Hematopoietic multipotent progenitor cell treated with erythropoietin and hydrocortisone succinate and interleukin-3 and kit ligand, for 8 days (in vitro differentiated cells): ENCODE measurements around the gene ADAT3.
A peak's percentile ranks its signal among the peaks of the same experiment; 100 is the strongest.

Experiments
- DNase-seq: peaks from one replicate; pipeline ENCODE4 v3.0.0-alpha.2; 2015

Gene ADAT3

DNA sequence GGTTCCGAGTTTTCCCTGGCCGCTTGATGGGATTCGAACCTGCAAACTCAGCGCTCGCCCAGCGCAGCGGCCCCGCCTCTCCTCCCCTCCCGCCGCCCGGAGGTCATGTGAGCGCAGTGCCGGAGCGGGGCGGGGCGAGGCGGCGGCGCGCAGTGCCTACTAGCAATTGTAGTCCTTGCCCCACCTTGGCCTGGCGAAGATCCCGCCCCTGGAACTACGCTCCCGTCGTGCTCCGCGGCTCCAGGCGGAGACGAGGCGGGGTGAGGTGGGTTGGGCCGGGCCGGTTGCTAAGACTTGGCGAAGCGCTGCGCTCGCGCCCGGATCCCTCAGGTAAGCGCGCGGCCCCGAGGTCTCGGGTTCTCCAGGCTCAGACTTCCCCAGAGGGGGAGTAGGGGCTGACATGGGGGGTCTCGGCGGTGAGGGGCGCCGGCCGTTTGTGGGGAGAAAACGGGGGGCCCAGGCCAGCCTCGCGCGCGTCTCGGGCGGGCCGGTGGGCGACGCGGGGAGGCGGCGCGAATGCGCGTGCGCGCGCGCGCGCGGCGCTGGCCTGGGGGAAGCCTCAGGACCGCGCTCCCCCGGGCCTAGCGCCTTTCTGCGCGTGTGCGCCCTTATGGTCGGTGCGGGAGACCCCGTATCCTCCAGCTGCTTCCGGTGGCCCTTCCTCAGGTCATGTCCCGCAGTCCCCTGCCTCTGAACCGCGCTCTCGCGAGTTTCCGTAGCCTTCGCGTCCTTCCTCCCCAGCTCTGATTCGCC is at the start of gene ADAT3, which contains the start of gene SCAMP4:
ADAT3 (plus strand) TSS at position 290 of the 753 bp plus-strand sequence. CDS start 6,649 bp downstream, outside the sequence.
SCAMP4 (plus strand) TSS at position 290 of the 753 bp plus-strand sequence. CDS start 9,621 bp downstream, outside the sequence.
- DNase-seq: peak; percentile 99

DNA sequence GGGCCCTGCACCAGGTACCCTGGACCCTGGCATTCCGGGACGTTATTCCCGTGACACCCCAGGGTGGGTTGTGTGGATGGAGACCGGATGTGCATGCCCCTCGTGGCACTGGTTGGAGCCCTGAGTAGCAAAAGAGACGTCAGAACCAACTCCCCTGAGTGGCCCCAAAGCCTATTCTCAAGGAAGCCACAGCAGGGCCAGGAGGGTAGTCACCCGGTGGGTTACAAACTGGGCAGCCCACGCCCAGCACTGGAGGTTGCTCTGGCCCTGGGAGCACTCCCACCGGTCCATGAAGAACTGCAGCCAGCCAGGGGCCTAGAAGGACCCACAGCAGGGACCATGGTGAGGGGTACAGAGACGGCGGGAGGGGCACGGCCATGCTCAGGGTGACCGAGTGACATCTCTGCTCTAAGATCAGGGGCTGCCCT is 49.4 kb upstream of the ADAT3 start:
- DNase-seq: peak; percentile 64

DNA sequence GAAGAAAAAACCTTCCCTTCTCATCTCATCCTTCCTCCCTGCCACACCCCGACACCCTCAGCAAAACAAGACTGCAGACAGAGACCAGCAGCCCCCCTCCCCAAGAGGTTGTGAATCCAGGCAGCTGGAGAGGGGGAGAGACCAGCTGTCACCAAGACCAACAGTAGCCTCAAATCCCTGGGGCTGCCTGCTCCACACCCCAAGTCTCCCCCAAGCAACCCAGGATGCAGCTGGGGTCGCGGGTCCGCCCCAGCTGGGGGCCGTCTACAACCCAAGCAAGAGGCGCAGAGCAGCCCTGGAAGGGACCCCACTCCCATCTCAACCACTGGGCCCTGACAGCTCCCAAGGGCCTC is 48.9 kb upstream of the ADAT3 start:
- DNase-seq: no peak

DNA sequence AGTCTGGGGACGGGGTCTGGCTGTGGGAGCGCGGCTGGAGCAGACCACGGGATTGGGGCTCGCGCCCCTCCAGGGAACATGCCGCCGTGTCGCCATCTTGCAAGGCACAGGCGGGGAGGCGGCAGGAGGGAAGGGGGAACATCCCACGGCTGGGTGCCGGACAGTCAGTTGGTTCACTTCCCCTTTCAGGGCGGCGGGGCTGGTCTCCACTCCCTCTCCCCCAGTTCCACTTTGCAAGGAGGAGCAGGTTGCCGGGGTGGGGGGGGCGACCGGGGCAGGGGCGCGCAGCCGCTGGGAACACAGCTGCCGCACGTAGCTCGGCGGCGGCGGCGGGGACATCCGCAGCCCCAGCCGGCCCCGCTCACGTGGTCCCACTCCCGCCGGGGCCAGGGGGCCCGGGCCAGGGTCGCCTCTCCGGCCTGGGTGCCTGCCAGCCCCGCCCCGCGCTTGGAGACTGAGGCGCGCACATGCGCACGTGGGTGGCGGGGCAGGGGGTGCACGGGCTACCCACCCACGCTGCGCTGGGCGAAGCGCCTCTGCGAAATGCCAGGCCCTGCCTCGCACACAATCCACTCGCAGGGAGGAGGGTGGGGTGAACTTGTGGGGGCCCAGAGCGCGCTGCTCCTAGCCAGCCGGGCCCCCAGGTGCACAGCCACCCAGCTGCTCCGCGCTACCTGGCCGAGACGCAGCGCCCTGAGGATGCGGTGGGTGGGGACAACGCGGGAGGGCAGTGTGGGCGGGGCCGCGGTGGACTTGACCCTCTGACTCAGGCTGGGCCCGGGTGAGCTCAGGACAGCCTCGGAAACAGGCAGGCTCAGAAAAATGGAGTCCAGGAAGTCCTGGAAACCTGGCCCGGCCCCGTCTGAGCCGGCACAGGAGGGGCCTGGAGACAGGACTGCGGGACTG is 48.2 kb upstream of the ADAT3 start:
- peak; percentile 75 for DNase-seq

DNA sequence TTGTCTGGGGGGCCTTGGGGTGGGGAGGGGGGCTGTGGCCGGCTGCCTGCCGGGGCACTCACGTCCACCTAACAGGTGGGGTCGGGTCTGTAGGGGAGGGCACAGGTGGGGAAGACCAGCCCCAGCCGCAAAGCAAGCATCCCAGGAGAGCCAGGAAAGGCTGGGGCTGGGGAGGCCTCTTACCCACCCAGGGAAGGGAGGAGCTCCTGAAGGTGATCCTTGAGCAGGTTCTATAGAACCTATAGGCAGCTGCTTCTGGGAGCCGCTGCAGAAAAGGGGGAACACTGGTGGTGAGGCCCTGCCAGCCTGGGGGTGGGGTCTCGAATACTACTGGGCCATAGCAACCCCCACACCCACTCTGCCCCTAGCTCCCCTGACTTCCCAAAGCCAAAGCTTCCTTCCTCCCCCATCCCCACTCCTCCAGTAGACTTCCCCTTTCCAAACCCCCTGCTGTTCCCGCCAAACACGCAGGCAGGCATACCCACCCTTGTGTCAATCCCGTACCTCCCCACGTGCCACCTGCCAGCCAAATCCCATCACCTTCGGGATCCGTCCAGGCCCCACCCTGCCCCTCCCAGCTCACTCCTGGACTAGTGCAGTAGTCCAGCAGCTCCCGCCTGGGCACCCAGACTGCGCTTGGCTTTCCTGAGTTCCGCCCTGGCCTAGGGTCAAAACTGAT is 47.4 kb upstream of the ADAT3 start:
- no peak for DNase-seq

DNA sequence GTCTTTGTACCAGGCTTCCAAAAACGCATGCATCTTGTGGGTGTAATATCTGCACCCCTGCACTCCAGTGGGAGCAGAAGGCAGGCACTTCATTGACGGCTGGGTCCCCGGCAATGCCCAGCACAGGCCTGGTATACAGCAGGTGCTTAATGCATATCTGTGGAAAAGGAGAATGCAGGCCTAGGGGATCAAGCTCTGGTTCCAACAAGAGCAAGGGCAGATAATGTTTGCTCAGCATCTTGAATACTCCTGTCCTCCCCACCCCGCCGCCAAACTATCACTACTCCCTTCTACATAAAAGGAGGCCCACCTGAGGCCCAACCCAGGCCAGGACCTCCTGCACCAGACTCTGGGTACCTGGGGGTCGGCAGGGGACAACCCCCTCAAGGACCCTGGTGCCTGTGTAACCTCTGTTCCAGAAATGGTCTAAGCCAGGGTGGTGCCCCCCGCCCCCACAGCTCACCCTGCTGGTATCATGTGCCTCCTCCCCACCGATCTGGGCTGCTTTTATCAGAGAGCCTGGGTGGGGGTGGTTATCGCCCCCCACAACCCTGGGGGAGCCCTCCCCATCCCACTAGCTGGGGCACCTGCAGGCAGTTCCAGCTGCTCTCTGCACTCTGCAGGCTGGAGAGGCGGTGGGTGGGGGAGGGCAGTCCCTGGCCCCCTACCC is 46.7 kb upstream of the ADAT3 start:
- DNase-seq: peak; percentile 78

DNA sequence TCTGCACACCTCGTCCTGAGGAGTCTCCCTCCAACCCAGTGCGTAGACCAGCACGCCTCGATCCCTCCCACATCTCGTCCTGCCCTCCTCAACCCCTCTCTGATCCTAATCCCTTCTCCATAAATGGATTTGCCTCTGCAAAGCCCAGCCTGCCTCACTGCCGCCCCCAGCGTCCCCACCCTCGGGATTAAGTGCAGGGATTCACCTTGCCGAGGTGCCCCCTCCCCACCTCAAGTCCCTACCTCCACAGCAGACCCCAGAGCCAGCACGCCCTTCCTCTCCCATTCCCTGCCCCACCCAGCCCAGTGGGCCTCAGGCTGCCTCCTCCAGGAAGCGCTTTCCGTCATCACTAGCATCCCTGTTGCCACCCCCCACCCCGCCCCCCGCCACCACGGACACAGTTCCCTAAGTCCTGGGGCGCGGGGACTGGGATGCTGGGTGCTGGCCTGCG is 45.8 kb upstream of the ADAT3 start:
- DNase-seq: peak; percentile 53

DNA sequence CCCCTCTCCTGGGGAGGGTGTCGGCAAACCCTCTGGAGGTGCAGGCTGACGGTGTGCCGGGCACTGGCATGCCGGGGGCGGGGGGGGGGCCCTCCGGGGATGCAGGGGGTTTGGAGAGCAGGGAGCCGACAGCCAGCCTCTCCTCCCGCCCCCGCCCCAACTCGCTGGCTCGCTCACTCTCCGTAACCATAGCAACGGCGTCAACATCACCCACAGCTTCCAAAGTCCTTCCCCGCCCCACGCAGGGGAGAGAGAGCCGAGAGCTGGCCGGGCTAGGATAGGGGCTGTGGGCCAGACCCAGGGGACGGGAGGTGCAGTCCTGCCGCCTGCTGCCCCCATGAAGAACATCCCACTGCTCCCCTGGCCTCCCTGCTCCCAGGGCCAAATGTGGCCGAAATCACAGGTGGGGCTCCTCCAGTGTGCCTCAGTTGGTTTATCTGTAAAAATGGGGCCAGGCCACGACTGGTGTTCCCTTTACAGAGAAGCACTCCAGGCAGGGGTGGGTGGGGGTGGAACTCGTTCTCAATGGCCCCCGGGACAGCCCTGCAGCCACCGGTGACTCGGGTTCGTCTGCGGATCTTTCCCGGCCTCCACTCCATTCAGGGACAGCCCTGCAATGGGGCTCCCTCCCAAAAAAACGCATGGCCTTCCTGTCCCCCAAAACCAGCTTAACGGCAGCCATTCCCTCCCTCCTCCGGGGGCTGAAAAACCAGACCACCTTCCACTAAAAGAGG is 45.0 kb upstream of the ADAT3 start:
- DNase-seq: peak; percentile 77

DNA sequence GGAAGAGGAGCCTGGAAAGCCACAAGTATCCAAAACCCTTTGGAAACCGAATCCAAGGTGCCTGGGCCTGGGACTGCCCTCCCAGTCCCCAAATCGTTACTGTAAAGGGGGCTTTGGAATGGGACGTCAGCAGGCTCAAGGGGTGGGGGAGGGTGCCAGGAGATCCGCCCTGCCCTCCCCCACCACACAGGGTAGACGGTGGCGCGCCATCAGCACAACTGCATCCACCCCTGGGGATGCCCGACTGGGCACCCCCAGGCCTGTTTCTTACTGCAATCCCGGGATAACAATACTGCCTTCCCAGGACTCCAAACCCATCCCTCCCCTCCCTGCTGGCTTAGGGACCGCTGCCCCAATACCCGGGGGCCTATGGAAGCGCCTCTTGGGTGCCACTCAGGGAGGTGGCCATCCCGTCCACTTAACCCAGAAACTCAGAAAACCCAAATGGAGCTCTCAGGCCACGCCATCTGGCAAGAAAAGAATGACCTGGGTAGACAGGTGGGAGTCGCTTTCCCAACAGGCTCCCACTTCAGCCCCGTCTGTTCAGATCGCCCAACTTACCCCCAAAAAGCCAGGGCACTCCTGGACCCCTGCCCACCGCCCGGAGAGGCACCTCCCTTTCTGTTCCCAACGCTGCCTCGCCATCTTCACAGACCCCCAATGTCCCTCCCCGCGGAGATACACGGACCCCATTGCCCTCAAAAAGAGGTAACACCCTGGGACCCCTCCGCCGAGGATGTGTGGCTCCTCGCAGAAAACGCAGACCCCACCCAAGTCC is 44.2 kb upstream of the ADAT3 start:
- DNase-seq: no peak

DNA sequence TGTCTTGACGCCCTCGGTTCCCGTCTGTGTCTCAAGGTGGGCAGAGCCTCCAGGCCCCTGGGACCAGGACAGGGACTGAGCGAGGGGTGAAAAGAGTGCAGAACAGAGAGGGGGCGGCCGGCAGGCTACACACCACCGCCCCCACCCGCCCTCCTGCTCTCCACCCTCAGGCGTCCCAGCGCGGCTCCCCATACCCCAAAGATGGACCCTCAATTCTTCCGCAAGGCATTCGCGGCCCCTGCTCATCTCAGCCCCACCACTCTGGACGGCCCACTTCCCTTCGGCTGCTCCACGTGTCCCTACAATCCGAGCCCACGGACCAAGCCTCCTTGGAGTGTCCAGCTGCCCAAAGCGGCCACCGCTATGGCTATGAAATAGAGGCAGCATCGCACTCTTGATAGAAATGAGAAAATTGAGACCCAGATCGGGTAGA is 43.6 kb upstream of the ADAT3 start:
- no peak for DNase-seq

DNA sequence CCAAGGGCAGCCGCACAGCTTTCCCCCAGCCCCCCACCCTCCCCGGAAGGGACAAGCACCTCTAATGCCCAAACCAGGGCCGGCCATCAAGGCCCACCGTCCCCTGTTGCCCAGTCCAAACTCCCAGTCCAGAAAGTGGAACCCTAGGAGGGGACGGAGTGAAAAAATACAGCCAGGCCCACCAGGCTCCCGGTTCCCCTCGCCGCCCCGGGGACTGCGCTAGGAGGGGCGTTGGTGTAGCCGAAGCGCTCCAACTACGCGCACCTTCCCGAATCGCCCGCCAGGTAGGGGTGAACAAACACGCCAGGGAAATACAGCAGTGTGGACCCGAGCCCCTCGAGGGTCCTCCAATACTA is 43.2 kb upstream of the ADAT3 start:
- no peak for DNase-seq

DNA sequence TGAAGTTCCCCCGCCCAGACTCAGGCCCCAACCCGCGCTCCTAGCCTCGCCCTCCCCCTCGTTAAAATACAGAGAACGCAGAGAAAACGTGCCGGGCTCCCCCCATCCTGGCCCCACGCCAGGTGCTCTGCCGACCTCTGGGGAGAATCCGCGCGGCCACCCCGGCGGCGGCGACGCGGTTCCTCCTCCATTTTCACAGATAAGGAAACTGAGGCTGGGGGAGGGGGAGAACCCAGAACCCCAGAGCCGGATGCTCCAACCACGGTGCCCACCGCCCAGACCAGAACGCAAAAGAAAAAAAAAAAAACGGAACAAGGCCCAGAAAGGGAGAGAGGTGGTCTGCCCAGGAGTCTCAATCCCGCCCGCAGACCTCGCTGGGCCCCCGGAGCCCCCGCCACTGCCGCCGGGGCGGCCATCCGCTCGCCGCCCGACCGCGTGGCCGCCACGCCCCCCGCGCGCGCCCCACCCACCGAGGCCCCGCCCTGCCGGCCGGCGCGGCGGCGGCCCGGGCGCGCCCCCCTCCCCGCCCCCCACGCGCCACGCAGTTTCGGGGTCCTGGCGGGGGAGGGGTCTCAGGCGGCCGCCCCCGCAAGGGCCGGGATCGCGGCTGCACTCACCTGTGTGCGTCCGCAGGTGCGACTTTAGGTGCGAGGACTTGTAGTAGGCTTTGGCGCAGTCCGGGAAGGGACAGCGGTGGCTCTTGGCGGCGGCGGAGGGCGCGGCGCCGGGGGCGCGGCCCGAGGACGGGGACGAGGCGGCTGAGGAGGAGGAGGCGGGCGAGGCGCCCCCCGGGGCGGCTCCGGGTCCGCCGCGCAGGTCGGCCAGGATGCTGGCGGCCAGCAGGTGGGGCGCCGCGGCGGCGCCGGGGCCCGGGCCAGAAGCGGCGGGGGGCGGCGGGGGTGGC is 42.5 kb upstream of the ADAT3 start:
- DNase-seq: peak; percentile 73

DNA sequence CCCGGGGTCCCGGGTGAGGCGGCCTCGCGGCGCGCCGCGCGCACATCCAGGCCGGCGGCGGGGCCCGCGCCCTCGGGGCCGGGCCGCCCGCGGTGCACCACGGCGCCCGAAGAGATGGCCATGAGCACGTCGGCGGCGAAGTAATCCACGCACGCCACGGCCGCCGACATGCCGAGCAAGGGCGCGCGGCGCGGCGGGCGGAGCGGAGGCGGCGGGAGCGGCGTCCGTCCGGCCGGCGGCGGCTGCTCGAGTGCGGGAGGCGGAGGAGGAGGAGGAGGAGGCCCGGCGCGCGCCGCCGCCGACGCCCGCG is 41.9 kb upstream of the ADAT3 start, which contains the start of gene KLF16:
KLF16 (minus strand) TSS at position 252 of the 310 bp plus-strand sequence; CDS start at position 170, 82 bp downstream.
- DNase-seq: no peak

DNA sequence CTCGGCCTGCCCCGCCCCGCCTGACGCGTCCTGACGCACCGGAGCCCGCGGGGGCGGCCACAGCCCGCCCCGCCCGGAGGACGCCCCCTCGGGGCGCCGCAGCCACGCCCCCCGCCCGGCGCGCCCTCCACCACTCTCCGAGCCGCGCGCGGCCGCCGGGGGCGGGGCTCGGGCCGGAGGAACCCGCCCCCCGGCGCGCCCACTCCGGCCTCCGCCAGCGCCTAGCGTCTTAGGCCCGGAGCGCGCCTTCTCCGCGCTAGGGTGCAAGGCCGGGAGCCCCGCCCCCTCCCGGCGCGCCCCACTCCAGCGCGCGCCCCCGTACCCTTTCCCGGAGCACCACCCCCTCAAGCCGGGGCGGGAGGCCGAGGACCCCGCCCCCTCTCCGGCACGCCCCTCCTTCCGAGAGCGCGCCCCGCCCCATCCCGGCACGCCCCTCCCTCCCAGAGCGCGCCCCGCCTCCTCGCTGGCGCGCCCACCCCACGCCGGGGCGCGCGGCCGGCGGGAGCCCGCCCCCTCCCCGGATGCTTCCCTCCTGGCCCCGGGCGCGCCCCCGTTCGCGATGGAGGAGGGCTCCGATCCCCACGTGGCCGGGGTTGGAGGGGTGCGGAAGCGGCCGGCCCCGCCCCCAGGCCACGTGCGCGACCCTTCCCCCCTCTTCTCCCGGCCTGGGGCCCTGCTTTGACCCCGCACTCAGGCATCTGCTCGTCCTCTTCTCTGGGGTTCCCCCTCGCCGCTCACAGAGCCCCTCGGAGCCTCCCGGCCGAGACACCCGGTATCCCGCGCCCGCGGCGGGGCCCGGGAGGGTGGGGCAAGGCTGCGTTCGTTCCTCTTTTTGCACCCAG is 41.3 kb upstream of the ADAT3 start:
- DNase-seq: peak; percentile 92

DNA sequence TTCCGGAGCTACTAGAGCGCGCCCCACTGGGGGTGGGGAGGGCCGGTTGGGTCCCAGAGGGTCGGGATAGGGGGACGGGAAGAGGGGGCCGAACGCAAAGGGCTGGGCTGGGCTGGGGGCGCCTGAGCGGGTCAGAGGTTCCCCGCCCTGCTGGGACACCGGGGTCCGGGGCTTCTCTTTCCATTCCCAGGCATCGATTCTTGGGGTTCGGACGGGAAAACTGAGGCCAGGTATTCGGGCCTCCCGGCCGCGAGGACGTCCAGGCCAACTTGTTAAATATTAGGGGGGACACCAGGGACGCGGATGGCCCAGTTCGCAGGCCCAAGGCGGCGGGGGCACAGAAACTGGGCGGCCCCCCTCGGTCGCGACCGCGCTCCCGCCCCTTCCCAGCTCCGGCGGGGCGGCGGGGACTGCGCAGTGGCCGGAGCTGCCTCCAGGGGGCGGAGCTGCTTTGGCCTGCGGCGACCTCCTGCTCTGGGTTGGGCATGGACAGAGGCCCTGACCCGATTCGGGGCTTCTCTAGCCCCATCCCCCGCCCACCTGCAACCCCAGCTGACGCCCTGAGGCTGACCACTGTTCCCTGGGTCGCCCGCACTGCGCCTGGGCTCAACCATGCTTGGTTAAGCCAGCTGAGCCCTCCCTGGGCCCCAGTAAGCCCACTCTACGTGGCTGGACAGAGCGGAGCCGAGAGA is 40.6 kb upstream of the ADAT3 start:
- DNase-seq: peak; percentile 71

DNA sequence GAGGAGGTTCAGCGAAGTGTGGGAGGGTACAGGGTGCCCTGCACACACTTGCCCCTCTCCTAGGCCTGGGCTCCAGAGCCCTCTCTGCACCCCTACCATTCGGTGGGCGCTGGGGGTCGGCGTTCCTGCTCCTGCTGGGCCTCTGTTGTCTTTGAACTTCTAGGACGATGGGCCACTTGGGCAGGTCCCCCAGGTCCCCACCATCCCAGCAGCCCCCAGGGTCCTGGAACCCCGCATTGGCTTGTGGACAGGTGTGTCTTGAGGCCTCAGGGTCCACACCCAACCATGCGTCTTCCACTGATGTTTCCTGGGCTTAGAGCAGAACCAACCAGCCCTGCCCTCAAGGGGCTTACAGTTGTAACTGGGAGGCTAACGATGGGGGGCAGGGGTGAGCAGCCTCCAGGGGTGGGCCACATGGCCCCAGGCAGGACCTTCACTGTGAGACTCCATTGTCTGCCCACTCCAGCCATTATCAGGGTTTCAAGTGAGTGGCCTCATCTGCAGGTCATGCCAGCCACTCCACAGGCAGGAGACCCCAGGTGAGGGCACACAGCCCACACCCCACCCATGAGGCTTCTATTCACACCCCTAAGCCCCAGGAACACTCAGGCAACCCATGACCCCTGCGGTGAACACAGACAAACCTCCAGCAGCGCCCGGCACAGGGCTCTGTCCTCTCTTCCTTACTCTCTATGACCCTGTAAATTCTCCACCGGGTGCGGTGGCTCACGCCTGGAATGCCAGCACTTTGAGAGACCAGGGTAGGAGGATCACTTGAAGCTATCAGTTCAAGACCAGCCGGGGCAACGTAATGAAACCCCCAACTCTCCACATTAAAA is 39.8 kb upstream of the ADAT3 start:
- DNase-seq: no peak

DNA sequence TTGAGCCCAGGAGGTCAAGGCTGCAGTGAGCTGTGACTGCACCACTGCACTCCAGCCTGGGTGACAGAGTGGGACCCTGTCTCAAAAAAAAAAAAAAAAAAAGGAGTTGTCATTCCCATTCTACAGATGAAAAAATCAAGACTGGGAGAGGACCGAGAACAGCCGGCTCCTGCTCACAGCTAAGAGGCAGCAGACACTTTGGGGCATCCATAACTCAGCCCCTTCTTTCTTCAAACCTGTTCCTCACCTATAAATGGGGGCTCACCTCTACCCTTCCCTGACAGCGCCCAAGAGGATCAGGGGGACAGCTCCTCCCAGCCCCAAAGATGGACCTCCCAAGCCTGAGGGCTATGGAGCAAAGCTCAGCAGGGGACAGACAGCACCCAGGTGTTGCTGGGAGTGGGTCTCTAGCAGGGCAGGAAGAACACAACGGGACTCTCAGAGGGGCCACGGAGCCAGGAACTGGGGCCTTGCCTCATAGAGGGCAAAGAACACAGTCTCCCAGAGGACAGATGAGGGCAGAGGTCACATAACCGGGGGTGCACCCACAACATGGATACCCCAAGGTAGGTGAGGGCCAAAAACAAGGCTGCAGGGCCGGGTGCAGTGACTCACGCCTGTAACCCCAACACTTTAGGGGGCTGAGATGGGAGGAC is 38.4 kb upstream of the ADAT3 start:
- no peak for DNase-seq
